Heart left ventricle (tissue), 16 donors: ENCODE results near the gene MAGEL2. TPM values are rescaled to one million over a fixed set of nuclear protein-coding genes. Genes with fewer than 3 reads are reported as not detected.

Experiments
- ATAC-seq, 4 donors: fragments of 200-7000 bp; cut with Tn5 transposase; one replicate each; pipeline ENCODE4 v1.9.1; 2020 to 2022; ENCODE audit warnings: moderate library complexity in 4 of 4, mild to moderate bottlenecking in 3 of 4, moderate number of reproducible peaks in 1 of 4
- DNase-seq, 5 donors: peaks; one replicate each; pipeline ENCODE4 v3.0.0-alpha.2; 2020
- H3K27ac ChIP-seq, 12 donors: fragments of 200-600 bp; sonication (generic) in 4 of 12; one replicate each; pipeline versions ENCODE4 v1.5.0 to v1.8.0; 2016 to 2022; ENCODE audit warnings: mild to moderate bottlenecking in 2 of 12
- H3K27me3 ChIP-seq, 9 donors: fragments of 200-600 bp; sonication (generic) in 2 of 9; one replicate each; pipeline versions ENCODE4 v1.5.1 to v1.8.0; 2016 to 2022; ENCODE audit warnings: mild to moderate bottlenecking in 3 of 9
- H3K36me3 ChIP-seq, 9 donors: fragments of 200-600 bp; sonication (generic) in 2 of 9; one replicate each; pipeline versions ENCODE4 v1.5.0 to v1.8.0; 2018 to 2022; ENCODE audit warnings: mild to moderate bottlenecking in 2 of 9
- H3K4me1 ChIP-seq, 12 donors: fragments of 200-600 bp; sonication (generic) in 4 of 12; one replicate each; pipeline versions ENCODE4 v1.5.0 to v1.8.0; 2016 to 2022; ENCODE audit warnings: mild to moderate bottlenecking in 3 of 12
- H3K4me3 ChIP-seq, 12 donors: fragments of 200-600 bp; sonication (generic) in 4 of 12; one replicate each; pipeline versions ENCODE4 v1.5.0 to v1.8.0; 2017 to 2022; ENCODE audit warnings: mild to moderate bottlenecking in 9 of 12, moderate library complexity in 4 of 12
- H3K9me3 ChIP-seq, 12 donors: fragments of 200-600 bp; sonication (generic) in 4 of 12; one replicate each; pipeline versions ENCODE4 v1.5.0 to v1.8.0; 2016 to 2022; ENCODE audit warnings: mild to moderate bottlenecking in 1 of 12
- POLR2A ChIP-seq, 2 donors: fragments of 450-650 bp; IDR thresholded peaks; one replicate each; pipeline ENCODE4 v1.6.1; 2017; ENCODE audit warnings: antibody characterized with exemption in 2 of 2, mild to moderate bottlenecking in 2 of 2, moderate library complexity in 2 of 2
- WGBS, 4 donors: extraction: QIAGEN DNeasy Blood & Tissue Kit in 2 of 4; methylation state at CpG; one replicate each; pipeline versions ENCODE4 v1.1.5 to v1.1.7; 2013 to 2018; 5-methylcytosine and 5-hydroxymethylcytosine counted together
- intact Hi-C, 10 donors: fragments of 100-400 bp; cut with DNase I; formaldehyde crosslinking; loops; one replicate each; pipeline versions ENCODE4 v1.11.1 to v1.14.2; 2022
- long read RNA-seq, 3 donors: library from polyadenylated mRNA; unstranded; transcript quantifications; one replicate each; pipeline ENCODE4 v2.0.0, GENCODE V29; 2020 to 2021
- polyA plus RNA-seq, 2 donors: library from polyadenylated mRNA; stranded (reverse); fragments of 200-250 nt; gene quantifications; one replicate each; pipeline ENCODE4 v1.2.3, GENCODE V29; 2013
- total RNA-seq, 9 donors: library from RNA; depleted of rRNA in 2 of 9; stranded (reverse); fragments of >200 nt in 2 of 9; fragmentation: NEBNext Ultra II Directional in 3 of 9; extraction: Animal tissue kit (Norgen Biotek cat#: 25700) in 3 of 9; gene quantifications; one replicate each; pipeline versions ENCODE4 v1.1.0 to v1.2.4, GENCODE V29; 2016 to 2023
- TF ChIP-seq, protein P1 (sequence below), 12 donors: fragments of 200-600 bp; sonication (generic) in 4 of 12; IDR thresholded peaks; one replicate each; pipeline versions ENCODE4 v1.5.0 to v1.8.0; 2018 to 2022; ENCODE audit warnings: antibody characterized with exemption in 12 of 12, mild to moderate bottlenecking in 5 of 12
- donor health status: ischemic (EF 13 %, LVEDD 7.1; RV severe dilation, severe dysfunction).
- donor health status: healthy with polysubstance abuse.
- donor health status: DM: no; HTN: yes; CAD: no.
- donor health status: DM: no; HTN: no; CAD: no.
- donor health status: ischemic (EF 25% LVEDD 6.9; RV normal size, moderate dysfunction).
- donor health status: ischemic (EF 25% LVEDD 5.7; RV mildly dilated, moderate dysfunction).
- donor health status: healthy.
- donor health status: DM: yes; HTN: yes; CAD: no.
- donor health status: ischemic (EF 35%, LVEDD 5.7; RV mildly dilated, moderate dysfunction).
- donor health status: nonischemic (EF 11% LVEDD 7.7; RV severe dilation, severe dysfunction).
- donor health status: DM: yes; HTN: yes; CAD: no.
- donor health status: PGD.
- donor health status: ischemic (EF 29% LVEDD 5.4; RV normal size, mild dysfunction).
- donor health status: nonischemic (EF 23%, LVEDD 6.1; RV moderate dilation, normal function).

MAGEL2 gene
- under 1 TPM in 6 of 9 donors, not detected in 3; 0.05 to 0.27 (median 0.11) TPM for total RNA-seq
- under 1 TPM in 1 of 2 donors, not detected in 1; 0.04 TPM for polyA plus RNA-seq
- long read RNA-seq, donor 1, result 0 reads
- long read RNA-seq, donor 2, result 0 reads
- long read RNA-seq, donor 3, result 0 reads

DNA sequence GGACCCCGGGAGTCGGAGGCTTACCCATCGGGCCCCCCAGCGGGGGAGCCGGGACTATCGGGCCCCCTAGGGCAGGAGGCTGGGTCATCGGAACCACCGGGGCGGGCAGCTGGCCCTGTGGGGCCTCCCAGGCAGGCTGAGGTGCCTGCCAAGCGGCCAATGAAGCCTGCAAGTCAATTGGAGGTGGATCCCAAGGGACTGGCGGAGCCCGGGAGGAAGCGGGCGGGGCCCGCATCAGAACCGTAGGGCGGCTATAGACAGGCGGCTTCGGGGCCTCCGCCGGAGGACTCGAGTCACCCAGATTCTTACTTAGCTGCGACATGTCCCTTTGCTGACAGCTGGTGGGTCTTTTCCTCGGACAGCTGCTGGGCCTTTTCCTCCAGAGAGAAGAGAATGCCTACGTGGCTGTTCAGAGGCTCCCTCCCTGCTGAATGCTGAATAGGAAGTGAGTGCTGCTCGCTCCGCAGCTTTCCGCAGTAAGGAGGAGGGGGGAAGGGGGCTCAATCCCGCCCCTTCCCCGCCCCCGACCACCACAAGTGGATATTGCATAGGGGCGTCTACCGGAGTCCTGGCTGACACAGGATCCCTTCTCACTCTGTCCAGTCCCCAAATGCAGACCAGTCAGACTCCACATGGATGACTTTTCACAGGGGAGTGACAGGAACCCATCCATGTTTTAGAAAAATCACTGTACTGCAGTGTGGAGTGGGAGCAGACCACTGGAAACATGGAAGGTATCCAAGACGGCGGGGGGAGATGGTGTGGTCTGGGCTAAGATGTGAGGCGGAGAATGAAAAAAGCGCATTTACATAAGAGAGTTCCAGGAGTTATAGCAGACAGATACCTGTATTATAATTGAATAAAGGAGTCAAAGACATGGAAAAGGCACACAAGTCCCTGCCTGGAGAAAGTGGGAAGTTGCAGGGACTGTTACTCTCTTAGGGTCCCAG is at the start of gene MAGEL2:
Gene MAGEL2 (minus strand): TSS at position 447 of the 950 bp plus-strand sequence. CDS start 125 bp downstream, at position 322.
- Histone ChIP-seq H3K4me1 (peaks cover 0 to 8% (median 0%) of the 10 kb centered on the region in 12 donors), H3K27me3 (peaks cover 0 to 38% (median 10%) of the 10 kb centered on the region in 9 donors), H3K4me3 (peak within 1 kb of the TSS in 11 of 12 donors; percentile 13 to 48 (median 37)), H3K9me3 (no peaks in the 10 kb centered on the region), H3K27ac (no peak within 1 kb of the TSS), H3K36me3 (no peaks in the 10 kb centered on the region)
- intact Hi-C loops, result loop anchor here in 9 of 10 donors (5.0 to 10.0 kb wide), 11 partner anchors 207 to 1857 kb away; no protein-coding TSS in a partner anchor
- TF ChIP-seq POLR2A (IDR thresholded peaks at IDR 0.05), result no peak
- TF ChIP-seq, protein P1, sequence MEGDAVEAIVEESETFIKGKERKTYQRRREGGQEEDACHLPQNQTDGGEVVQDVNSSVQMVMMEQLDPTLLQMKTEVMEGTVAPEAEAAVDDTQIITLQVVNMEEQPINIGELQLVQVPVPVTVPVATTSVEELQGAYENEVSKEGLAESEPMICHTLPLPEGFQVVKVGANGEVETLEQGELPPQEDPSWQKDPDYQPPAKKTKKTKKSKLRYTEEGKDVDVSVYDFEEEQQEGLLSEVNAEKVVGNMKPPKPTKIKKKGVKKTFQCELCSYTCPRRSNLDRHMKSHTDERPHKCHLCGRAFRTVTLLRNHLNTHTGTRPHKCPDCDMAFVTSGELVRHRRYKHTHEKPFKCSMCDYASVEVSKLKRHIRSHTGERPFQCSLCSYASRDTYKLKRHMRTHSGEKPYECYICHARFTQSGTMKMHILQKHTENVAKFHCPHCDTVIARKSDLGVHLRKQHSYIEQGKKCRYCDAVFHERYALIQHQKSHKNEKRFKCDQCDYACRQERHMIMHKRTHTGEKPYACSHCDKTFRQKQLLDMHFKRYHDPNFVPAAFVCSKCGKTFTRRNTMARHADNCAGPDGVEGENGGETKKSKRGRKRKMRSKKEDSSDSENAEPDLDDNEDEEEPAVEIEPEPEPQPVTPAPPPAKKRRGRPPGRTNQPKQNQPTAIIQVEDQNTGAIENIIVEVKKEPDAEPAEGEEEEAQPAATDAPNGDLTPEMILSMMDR (IDR thresholded peaks at IDR 0.05), result no peak
- ATAC-seq (peak in 1 of 4 donors; percentile 30), DNase-seq (no peak)
- 42 to 52% (median 49%) methylated on average over 33 to 37 of the region's 37 CpGs for WGBS, 4 donors

DNA sequence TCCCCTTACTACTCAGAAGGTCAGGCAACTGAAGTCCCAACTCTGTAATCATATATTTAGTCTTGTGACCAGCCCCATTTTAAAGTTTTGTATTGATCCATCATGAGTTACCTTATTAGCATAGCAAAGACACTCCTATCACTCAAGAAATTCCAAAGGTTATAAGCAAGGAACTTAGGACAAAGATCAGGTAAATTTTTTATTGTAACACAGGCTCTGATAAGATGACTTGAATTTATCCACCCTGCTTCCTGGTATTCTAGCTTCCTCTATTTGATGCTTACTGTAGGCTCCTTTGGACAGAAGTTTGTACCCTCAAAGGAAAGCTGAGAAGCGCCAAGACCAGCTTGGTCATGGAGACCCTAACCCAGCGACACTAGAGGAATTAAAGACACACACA is 47.6 kb upstream of the MAGEL2 start:
- Histone ChIP-seq H3K27ac (no peak overlapping the region), H3K4me3 (no peak overlapping the region), H3K27me3 (no peaks in the 10 kb centered on the region), H3K36me3 (no peaks in the 10 kb centered on the region), H3K9me3 (no peaks in the 10 kb centered on the region), H3K4me1 (no peaks in the 10 kb centered on the region)
- WGBS, 4 donors, result 63 to 72% (median 66%) methylated on average over 2 of the region's 2 CpGs
- no peak for TF ChIP-seq POLR2A (IDR thresholded peaks at IDR 0.05)
- TF ChIP-seq, protein P1 (IDR thresholded peaks at IDR 0.05), result no peak
- DNase-seq, result no peak
- no peak for ATAC-seq
- intact Hi-C loops, result no loop called here

DNA sequence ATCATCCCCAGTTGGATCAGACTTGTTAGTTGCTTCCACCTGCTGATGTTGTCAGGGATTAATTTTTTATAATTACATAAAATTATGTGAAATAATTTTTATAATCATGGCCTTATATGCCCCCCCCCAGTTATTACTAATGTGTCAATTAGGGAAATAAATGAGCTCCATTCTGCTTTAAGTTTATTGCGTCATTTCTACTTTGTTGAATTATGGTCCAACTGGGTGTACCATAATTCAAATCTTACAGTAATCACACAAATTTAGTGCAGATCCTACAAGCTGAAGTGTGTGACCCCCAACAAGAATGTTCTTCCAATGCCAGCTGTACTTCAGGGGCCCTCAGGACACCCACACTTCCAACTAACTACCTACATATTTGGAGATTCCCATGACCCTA is 46.9 kb upstream of the MAGEL2 start:
- WGBS, 4 donors, result 91 to 98% (median 96%) methylated on average over 1 of the region's 1 CpG
- Histone ChIP-seq H3K4me3 (no peak overlapping the region), H3K4me1 (no peaks in the 10 kb centered on the region), H3K9me3 (no peaks in the 10 kb centered on the region), H3K27ac (no peak overlapping the region), H3K27me3 (no peaks in the 10 kb centered on the region), H3K36me3 (no peaks in the 10 kb centered on the region)
- DNase-seq (no peak), ATAC-seq (no peak)
- intact Hi-C loops, result loop anchor here in 1 of 10 donors (5.0 kb wide), 1 partner anchor 52 kb away; no protein-coding TSS in a partner anchor
- TF ChIP-seq, protein P1 (IDR thresholded peaks at IDR 0.05), result no peak
- TF ChIP-seq POLR2A (IDR thresholded peaks at IDR 0.05), result no peak

DNA sequence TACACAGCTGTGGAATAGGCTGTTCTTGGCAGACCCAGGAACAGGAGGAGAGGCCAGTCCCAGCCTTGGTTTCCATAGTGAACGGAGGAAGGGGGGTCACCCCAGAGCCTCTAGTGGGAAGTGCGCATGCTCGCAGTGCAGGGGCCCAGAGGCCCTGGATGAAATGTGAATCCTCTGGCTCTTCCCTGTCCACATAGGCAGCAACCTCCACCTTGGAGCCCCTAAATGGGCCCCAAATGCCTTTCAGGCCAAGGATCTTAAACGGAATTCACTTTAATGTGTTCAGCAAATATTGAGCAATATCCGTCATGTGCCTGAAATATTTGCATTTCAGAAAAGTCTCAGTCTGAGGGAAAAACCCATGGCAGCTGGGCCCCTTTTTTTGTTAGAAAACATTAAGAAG is 42.8 kb upstream of the MAGEL2 start:
- H3K4me1 ChIP-seq, result peaks cover 0 to 8% (median 0%) of the 10 kb centered on the region in 12 donors
- ATAC-seq (peak; percentile 84 to 92 (median 85)), DNase-seq (peak; percentile 47 to 69 (median 57))
- peak overlapping the region in 1 of 12 donors; percentile 22 for H3K27ac ChIP-seq
- intact Hi-C loops, result loop anchor here in 1 of 10 donors (5.0 kb wide), 1 partner anchor 48 kb away; no protein-coding TSS in a partner anchor
- TF ChIP-seq POLR2A (IDR thresholded peaks at IDR 0.05), result no peak
- TF ChIP-seq, protein P1 (IDR thresholded peaks at IDR 0.05), result no peak
- 63 to 72% (median 68%) methylated on average over 5 of the region's 5 CpGs for WGBS, 4 donors
- H3K36me3 ChIP-seq, result no peaks in the 10 kb centered on the region
- no peak overlapping the region for H3K4me3 ChIP-seq
- H3K9me3 ChIP-seq, result no peaks in the 10 kb centered on the region
- no peaks in the 10 kb centered on the region for H3K27me3 ChIP-seq
